GM21423 (cell line): Measurements from ENCODE around the gene NCOA7.
"Not testable (repeated sequence)": the region's sequence is repeated elsewhere in the genome, so short reads cannot be mapped to it uniquely, and the experiment has no call there.

Experiments used
- ATAC-seq: cut with Tn5 transposase; IDR thresholded peaks from one replicate; pipeline ENCODE4 v1.9.1; 2021; ENCODE audit warnings: mild to moderate bottlenecking, moderate library complexity; ENCODE audit not compliant: unreplicated experiment

The NCOA7 gene

DNA sequence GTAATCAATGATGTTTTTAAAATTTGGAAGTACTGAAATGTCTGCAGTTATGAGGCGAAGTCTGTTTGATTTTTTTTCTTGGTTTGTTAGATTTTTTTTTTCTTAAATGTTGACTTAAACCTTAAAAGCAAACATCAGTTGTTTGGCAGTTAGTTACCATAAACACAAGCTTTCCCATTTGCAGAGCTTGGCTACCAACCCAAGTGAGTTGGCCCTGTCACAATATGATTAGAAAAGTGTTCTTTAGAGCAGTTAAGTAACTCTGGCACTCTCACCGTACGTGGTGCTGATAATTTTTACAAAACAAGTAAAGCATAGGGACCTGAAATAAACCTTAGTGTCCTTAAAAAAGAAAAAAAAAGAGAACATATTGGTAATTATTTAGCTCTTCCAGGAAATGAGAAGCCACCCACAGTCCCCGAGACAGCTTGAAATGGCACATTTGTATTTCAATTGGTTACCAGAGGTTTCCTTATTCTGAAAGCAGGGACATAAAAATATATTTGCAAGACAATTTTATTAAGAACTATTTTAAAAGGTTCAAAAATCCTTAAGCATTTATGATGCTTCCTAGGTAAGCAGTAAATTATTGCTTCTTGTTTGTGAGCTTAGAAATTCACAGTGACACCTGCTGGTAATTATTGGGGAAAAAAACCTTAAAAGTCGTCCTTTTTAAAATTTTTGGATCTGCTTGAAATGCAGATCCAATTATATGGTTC is 37.4 kb upstream of the NCOA7 start:
- ATAC-seq, result no peak

DNA sequence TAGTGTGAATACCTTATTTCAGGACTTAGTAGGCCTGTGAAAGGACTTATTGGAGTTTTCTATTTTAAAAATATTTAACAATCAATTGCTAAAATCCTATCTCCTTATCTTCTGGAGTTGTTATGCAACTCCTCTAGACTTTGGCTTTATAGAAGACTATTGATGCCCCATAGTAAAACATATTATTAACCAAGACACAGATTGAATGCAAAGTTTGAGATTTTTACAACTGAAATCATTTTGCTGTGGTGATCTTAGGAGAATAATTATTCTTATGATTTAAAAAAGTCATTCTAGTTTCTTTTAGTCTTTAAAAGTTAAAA is 36.9 kb upstream of the NCOA7 start:
- no peak for ATAC-seq

DNA sequence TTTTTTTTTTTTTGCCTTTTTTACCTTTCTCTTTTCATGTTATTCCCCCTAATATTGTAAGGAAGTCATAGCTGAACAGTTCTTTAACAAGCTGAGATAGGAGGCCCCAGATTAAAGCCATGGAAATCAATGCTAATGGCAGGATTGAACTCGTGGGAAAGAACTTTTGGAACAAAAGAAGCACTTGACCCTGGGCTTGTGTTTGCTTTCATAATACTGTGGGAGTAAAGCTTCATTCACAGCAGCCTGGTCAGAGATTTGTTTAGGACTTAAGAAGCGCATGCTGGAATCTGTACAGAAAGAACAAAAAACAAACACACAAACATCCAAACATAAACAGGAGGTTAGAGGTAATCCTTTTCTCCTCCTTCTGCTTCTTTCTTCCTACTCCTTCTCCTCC is 36.2 kb upstream of the NCOA7 start:
- no peak for ATAC-seq

DNA sequence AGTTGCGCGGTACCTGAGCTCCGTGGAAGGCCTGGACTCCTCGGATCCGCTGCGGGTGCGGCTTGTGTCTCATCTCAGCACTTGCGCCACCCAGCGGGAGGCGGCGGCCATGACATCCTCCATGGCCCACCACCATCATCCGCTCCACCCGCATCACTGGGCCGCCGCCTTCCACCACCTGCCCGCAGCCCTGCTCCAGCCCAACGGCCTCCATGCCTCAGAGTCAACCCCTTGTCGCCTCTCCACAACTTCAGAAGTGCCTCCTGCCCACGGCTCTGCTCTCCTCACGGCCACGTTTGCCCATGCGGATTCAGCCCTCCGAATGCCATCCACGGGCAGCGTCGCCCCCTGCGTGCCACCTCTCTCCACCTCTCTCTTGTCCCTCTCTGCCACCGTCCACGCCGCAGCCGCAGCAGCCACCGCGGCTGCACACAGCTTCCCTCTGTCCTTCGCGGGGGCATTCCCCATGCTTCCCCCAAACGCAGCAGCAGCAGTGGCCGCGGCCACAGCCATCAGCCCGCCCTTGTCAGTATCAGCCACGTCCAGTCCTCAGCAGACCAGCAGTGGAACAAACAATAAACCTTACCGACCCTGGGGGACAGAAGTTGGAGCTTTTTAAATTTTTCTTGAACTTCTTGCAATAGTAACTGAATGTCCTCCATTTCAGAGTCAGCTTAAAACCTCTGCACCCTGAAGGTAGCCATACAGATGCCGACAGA is 31.4 kb upstream of the NCOA7 start:
- ATAC-seq, result no peak

DNA sequence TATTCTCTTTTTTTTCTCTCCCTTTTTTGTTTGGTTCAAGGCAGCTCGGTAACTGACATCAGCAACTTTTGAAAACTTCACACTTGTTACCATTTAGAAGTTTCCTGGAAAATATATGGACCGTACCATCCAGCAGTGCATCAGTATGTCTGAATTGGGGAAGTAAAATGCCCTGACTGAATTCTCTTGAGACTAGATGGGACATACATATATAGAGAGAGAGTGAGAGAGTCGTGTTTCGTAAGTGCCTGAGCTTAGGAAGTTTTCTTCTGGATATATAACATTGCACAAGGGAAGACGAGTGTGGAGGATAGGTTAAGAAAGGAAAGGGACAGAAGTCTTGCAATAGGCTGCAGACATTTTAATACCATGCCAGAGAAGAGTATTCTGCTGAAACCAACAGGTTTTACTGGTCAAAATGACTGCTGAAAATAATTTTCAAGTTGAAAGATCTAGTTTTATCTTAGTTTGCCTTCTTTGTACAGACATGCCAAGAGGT is 30.8 kb upstream of the NCOA7 start:
- no peak for ATAC-seq

DNA sequence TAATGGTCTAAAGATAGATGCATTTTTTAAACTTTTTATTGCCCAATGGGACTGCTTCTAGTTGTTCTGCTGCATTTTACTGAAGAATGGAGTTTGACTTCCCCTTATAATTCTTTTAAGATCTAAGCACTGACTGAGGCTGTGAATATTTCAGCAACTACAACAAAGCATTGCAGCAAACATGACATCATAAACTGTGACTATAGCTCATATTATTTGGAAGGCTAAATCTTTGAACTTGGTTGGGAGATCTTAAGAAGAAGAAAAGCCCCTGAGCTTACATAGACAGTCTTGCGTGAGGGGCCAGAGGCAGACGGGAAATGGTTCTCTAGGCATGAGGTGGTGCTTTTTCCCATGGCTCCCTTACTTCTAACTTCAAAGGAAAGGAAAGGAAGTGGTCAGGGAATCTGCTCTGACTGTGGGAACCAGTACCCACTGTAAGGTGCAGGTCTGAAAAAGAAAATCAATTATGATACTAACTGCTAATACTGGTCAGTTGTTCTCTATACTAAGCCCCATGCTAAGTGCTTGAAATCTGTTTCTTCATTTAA is 26.6 kb upstream of the NCOA7 start:
- ATAC-seq, result no peak

DNA sequence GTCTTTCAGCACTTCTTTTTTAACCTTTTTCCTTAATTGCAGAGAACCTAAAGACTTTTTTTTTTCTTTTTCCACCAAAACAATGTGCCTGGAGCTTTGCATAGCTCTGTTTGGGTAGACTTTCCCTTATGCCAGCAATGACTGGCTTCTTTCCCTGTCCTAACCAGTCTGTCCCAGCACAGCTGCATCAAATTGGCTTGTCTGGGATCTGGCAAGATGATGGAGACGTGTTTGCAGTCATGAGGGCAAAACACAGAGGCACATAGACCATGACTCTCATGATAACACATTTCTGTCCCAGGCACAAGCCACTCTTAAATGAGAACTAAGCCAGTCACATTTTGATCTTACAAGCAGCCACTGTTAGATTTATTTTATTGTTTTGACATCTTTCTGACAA is 24.8 kb upstream of the NCOA7 start:
- no peak for ATAC-seq

DNA sequence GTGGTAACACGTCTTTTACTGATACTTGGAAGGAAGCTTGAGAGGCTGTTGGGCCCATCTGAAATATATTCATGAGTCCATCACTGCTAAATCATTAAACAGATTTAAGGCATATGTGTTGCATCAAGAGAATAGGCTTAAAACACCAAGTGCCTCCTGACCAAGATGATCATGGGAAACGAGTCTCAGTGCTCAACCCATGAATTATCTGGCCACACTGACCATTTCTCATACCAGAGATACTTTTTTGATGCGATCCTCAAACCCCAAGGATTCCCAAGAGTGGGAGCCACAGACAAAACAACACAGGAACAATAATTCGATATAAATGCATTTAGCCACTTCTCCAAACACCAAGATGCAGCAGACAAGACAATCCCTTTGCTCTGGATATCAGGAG is 24.1 kb upstream of the NCOA7 start:
- ATAC-seq, result no peak

DNA sequence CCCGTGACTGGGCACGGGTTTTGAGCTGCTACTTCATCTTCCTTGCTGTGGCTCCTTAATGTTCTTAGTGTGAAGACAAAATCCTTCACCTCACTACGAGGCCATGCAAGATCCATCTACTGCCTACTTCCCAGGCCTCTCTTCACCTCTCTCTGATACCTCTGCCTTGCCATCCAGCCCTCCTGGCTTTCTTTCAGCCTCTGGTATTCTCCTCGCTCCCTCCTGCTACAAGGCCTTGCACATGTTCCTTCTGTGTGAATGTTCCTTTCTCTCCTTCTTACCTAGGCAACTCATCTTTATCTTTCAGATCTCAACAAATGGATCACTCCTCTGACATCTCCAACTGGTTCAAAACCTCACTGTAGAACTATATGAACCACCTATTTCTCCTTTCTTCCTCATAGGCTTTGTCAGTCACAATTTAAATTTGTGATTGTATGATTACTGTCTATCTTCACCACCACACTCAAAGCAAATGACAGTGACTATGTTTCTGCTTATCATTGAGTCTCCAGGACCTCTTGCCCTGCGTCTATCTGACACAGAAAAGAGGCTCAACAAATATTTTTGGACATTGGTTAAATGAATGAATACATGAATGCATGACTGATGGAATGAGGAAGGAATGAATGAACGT is 21.5 kb upstream of the NCOA7 start:
- ATAC-seq, result no peak

DNA sequence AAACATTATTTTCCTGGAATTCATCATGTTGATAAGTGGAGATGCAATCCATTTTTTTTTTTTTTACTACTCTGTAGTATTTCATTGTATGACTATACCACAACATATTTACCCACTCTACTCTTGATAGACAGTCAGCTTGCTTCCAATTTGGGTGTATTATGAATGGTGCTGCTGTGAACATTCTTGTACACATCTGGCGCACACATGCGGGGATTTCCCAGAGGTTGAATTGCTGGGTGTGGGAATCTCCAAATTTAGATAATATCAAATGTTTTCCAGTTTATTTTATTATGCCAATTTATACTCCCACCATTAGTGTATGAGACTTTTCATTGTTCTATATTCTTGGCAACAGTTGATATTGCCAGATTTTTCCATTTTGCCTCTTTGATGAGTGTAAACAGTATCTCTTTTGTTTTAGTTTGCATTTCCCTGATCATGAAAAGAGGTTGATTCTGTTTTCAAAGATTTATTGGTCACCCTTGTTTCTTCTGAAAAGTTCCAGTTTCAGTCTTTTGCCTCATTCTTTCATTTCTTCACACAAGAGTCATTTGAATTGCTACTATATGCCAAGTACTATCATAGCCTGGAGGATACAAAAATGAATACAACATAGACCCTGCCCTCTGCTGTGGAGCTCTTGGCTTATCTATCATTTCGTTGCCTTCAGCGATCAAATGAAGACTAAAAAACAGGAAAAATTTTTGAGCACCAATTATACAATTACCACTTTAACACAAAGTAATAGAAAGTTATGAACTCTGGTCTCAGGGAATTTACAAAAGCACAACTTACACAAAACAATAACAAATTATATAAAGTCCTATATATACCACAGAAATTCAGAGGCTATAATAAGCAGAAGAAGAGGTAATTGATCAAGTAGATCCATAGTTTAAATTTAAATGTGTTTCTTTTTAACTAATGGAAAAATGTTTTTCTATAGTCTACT is 17.1 kb upstream of the NCOA7 start:
- no peak for ATAC-seq

DNA sequence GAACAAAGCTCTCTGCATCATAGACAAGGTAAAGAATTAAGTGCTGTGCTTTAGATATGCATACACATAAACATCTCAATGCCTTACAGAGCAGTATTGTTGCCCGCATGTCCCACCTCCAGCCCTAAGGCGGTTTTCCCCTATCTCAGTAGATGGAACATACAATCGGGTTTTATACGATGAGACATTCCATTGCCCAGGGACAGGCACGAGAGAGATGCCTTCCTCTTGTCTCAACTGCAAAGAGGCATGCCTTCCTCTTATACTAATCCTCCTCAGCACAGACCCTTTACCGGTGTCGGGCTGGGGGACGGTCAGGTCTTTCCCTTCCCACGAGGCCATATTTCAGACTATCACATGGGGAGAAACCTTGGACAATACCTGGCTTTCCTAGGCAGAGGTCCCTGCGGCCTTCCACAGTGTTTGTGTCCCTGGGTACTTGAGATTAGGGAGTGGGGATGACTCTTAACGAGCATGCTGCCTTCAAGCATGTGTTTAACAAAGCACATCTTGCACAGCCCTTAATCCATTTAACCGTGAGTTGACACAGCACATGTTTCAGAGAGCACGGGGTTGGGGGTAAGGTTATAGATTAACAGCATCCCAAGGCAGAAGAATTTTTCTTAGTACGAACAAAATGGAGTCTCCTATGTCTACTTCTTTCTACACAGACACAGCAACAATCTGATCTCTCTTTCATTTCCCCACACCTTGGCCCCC is 14.5 kb upstream of the NCOA7 start:
- ATAC-seq, result not testable (repeated sequence)

DNA sequence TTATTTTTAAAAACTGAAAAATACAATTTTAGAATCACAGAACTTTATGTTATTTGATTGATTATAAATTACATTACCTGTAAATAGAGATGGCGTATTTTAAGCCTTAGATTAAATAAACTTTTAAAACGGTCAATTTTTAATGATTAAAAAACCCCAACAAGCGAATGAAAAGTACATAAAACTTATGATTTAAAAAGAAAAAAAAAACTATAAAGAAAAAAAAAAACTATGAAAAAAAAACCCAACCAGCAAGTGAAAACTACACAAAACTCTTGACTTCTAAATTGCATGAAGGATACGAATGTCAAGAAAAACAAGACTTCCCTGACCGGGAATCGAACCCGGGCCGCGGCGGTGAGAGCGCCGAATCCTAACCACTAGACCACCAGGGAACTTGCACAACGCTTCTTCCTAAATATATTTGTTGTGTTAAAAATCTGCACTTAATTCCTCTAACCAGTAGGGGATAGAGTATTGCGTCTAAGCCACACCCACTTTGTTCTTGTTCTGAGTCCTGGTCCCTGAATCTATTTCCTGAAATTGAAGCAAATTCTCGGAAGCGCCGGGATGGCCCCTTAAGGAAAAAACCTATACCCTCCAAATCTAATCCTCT is 10.7 kb upstream of the NCOA7 start:
- ATAC-seq, result peak; percentile 80

DNA sequence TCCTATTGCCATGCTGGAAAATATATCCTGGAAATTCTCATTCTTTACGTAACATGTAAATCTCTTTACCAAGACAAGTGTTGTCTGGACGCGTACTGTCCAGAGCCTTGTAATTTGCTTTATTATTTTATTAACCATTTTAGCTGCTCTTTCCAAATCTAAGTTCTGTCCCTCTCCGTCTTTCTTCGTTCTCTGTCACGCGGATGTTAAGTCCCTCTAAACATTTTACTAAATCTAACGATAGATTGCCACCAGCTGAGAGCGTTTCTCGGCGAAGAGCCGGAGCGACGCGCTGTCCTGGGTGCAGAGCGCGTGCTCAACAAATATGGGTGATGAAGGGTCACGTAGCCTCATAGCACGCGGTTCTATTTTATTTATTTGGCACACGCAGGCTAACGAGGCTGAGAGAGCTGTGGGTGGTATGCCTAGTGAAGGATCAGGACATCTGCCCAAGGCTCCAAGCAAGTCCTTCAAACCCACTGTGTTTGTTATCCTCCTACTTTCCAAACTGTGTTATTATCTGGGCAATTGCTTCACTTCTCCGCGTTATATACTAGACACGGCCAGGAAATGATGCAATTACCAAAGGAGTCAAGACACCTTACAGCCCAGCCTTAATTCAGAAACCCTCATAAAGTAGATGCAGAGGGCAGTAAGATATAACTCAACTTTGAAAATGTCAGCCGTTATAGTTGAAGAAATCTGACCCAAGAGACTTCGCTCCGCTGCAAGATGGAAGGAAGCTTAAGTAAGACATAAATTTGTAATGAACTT is 10.0 kb upstream of the NCOA7 start:
- ATAC-seq, result peak; percentile 74

DNA sequence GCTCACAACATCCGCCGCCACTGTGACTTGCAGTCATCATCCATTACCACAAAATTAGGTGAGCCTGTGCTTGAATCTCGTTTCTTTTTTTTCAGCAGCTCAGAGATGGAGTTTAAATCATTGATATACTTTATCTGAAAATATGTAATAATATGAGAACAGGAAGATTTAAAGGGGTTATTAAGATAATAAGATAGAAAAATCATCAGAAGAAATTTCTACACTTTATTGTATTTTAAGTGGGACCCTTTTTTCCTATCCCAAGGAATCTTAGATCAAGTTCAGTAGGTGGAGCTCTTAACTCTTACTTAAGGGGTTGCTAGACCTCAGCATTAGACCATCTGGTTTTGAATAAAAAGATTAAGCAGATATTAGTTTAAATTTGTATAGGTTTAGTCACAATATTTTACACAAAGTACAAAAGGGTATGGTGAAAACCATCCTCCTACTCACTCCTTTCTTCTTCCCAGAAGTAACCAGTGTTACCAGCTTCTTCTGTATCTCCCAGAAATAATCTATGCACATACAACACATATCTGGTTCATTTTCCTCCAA is 9.4 kb upstream of the NCOA7 start:
- peak; percentile 36 for ATAC-seq

DNA sequence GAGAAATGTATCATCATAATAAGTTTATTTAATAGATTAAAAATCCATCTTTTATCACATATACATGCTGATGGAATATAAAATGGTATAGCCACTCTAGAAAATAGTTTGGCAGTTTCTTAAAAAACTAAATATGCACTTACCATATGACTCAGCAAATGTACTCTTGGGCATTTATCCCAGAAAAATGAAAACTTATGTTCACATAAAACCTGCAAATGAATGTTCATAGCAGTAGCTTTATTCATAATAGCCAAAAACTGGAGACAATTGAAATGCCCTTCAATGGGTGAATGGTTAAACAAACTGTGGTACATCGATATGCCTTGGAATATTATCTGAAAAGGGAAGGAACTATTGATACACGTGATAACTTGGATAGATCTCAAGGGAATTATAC is 6.4 kb upstream of the NCOA7 start:
- ATAC-seq, result no peak

DNA sequence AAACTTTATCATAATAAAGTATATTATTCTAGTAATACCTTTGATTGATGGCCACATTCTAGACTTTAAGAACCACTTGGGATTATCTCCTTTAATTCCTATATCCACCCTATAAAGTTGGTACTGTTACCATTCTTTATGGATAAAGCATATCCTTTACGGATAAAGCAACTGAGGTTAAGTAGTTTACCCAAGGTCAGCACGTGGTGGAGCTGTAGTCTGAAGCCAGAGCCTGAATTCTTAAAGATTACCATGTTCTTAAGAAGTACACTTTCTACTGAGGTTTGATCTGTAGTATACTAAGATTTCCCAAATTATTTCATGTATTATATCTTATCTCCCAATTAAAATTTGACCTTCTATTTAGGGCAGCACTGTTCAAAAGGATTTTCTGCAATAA is 3.0 kb upstream of the NCOA7 start:
- no peak for ATAC-seq

DNA sequence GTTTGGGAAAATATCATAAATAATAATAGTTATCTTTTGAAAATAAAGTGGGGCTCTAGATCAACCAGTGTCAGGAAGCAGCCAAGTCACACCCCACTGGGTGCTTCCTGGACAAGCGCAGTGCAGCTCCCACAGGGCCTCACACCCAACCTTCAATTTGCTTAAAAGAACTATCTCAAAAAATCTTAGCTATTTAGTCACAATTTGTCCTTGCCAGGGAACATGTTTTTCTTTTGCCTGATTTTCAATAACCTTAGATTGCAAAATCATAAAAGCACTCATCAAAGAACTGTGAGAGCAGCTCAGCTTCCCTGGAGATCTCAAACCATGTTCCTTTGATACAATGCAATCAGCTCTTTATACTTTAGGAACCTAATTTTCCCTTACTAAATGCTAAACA is 1.6 kb upstream of the NCOA7 start:
- ATAC-seq, result no peak

DNA sequence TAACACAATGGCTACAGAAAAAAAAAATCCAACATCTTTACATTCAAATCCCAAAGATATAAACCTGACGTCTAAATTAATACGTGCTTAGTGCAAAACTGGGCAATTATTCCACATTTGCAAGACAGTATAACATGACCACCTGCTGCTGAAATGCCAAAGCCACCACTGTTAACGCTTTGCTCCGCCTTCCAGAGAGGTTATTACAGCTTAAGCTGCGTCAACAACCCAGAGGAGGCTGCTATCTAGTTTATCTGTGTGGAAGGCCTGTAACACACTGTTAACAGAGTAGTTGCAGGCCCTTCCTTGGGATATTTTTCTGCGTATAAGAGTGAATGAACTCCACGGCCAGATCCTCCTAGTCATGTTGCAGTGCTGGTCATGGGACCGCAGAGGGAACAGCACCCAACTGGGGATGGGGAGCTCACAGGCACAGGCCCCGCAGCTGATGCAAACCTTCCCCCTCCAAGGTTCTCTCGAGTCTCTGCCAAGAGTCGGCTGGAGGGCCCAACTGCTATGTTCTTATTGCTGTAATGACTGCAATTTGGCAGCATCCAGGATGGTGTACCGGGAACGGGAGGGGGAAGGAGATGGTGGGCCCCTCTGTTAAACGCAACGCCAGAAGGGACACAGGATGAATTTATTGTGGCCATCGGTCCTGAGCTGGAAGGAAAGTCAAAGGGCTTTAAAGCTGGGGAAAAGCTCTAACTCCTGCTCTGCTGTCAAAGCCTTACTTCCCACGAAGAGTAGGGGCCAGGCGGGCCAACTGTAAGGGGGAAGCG is 993 bp upstream of the NCOA7 start:
- ATAC-seq, result peak; percentile 17
